Body of pancreas (tissue), 4 donors: Measurements from ENCODE around the gene ANO2. TPM values are rescaled to one million over a fixed set of nuclear protein-coding genes. Genes with fewer than 3 reads are reported as not detected.

Experiments
- ATAC-seq: fragments of 150-250 bp; one replicate; pipeline ENCODE4 v1.9.1; 2016
- DNase-seq, 4 donors: peaks; one replicate each; pipeline ENCODE4 v3.0.0-alpha.2; 2019
- H3K27ac ChIP-seq, 4 donors: fragments of 200-600 bp; sonication (generic); 1 replicate in 3 of 4; 2 replicates in 1 of 4; pipeline versions ENCODE4 v1.5.1 to v1.6.1; 2016 to 2019; ENCODE audit warnings: mild to moderate bottlenecking in 1 of 4, mixed read lengths in 1 of 4, moderate library complexity in 1 of 4
- H3K27me3 ChIP-seq, 2 donors: fragments of 200-600 bp; sonication (generic); one replicate each; pipeline ENCODE4 v1.6.0; 2016; ENCODE audit warnings: mild to moderate bottlenecking in 1 of 2
- H3K36me3 ChIP-seq, 2 donors: fragments of 200-600 bp; sonication (generic); replicated peaks in 1 of 2; 2 replicates each; pipeline ENCODE4 v1.5.1; 2016; ENCODE audit warnings: low read depth in 2 of 2; ENCODE audit not compliant: insufficient read depth in 1 of 2
- H3K4me1 ChIP-seq: fragments of 200-600 bp; sonication (generic); one replicate; pipeline ENCODE4 v1.6.0; 2016
- H3K4me3 ChIP-seq, 2 donors: fragments of 200-600 bp; sonication (generic); 1 replicate in 1 of 2; 2 replicates in 1 of 2; pipeline ENCODE4 v1.5.1; 2016 to 2019
- H3K9me3 ChIP-seq, 3 donors: fragments of 200-600 bp; sonication (generic); 1 replicate in 2 of 3; 2 replicates in 1 of 3; pipeline ENCODE4 v1.5.1; 2016
- CTCF ChIP-seq, 7 experiments: fragments of 450-650 bp in 4 of 7; fragments of 200-600 bp in 3 of 7; sonication (generic) in 3 of 7; IDR thresholded peaks; one replicate each; pipeline ENCODE4 v1.5.1; 2016 to 2019; ENCODE audit warnings: antibody characterized with exemption in 7 of 7
- POLR2A ChIP-seq, 3 donors: fragments of 450-650 bp; IDR thresholded peaks; one replicate each; pipeline ENCODE4 v1.6.1; 2016; ENCODE audit warnings: antibody characterized with exemption in 3 of 3, mild to moderate bottlenecking in 2 of 3
- WGBS, 2 donors: methylation state at CpG; one replicate each; pipeline ENCODE4 v1.1.5; 2017; 5-methylcytosine and 5-hydroxymethylcytosine counted together
- intact Hi-C: fragments of 100-400 bp; cut with DNase I; formaldehyde crosslinking; loops from one replicate; pipeline ENCODE4 v1.15.1; 2023
- total RNA-seq, 2 donors: library from RNA; depleted of rRNA; stranded (reverse); fragments of >200 nt; gene quantifications; one replicate each; pipeline ENCODE4 v1.1.0, GENCODE V29; 2016

Gene ANO2
- total RNA-seq, 2 donors from 2014 or later, result 2.1 to 4.3 TPM

GRCh38 chr12:5969974-5970690 lies 25.1 kb upstream of the ANO2 start:
- no peaks in the 10 kb centered on the region for H3K36me3 ChIP-seq
- intact Hi-C loops, result no loop called here
- H3K27ac ChIP-seq, result no peak overlapping the region
- no peak overlapping the region for H3K4me3 ChIP-seq
- H3K27me3 ChIP-seq, result no peaks in the 10 kb centered on the region
- DNase-seq (no peak), ATAC-seq (no peak)
- H3K9me3 ChIP-seq, result no peaks in the 10 kb centered on the region
- no peaks in the 10 kb centered on the region for H3K4me1 ChIP-seq
- TF ChIP-seq CTCF (IDR thresholded peaks at IDR 0.05) (no peak), POLR2A (IDR thresholded peaks at IDR 0.05) (no peak)
- WGBS, 2 donors, result 70 to 76% methylated on average over 5 of the region's 5 CpGs

DNA sequence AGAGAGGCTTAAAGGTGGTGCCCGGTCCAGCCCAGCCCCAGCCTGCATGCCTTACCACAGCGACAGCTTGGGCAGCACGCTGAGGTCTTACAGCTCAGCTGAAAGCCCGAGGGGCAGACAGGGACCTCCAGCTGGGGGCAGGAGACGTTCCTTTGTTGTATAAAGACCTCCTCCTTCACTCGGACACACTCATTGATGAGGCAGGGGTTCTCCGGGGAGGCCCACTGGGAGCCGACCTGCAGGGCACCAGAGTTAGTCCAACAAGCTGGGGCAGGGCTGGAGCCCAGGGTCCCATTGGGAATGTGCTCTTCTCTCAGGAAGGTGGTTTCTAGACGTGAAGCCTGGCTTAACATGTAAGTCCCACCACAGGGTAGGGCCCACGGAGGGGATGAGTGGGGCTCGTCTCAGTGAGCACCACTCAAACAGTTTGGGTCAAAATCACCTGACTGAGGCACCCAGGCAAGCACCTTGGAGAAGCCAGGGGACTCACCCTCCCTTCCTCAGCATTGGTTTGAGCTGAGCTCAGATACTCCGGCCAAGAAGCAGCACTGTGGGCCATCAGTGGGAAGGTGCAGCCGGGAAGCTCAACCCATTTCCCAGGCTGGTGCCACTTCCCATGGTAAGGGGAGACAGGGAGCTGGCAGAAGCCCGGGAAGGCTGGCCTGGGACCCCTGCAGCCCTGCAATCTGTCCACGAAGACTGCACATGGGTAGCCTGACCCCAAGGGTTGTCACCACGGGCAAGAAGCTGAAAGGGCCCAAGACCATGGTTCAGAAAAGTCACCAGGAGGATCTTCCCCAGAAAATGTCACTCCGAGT lies 24.3 kb upstream of the ANO2 start:
- Histone ChIP-seq H3K36me3 (no peaks in the 10 kb centered on the region), H3K4me3 (no peak overlapping the region), H3K27me3 (no peaks in the 10 kb centered on the region), H3K4me1 (no peaks in the 10 kb centered on the region), H3K27ac (no peak overlapping the region), H3K9me3 (no peaks in the 10 kb centered on the region)
- 59 to 69% methylated on average over 7 to 17 of the region's 17 CpGs for WGBS, 2 donors
- intact Hi-C loops, result no loop called here
- ATAC-seq (no peak), DNase-seq (no peak)
- no peak for TF ChIP-seq CTCF (IDR thresholded peaks at IDR 0.05)
- no peak for TF ChIP-seq POLR2A (IDR thresholded peaks at IDR 0.05)

- Histone ChIP-seq H3K9me3 (no peaks in the 10 kb centered on the region), H3K36me3 (no peaks in the 10 kb centered on the region), H3K27me3 (no peaks in the 10 kb centered on the region), H3K4me1 (no peaks in the 10 kb centered on the region), H3K4me3 (no peak overlapping the region), H3K27ac (no peak overlapping the region)
- DNase-seq (no peak), ATAC-seq (no peak)
- intact Hi-C loops, result no loop called here
- 66 to 68% methylated on average over 15 to 17 of the region's 17 CpGs for WGBS, 2 donors
- TF ChIP-seq POLR2A (IDR thresholded peaks at IDR 0.05) (no peak), CTCF (IDR thresholded peaks at IDR 0.05) (no peak)
These were observed 22.8 kb upstream of the ANO2 start for GRCh38 chr12:5967645-5968415.

- Histone ChIP-seq H3K9me3 (no peaks in the 10 kb centered on the region), H3K36me3 (no peaks in the 10 kb centered on the region), H3K4me1 (no peaks in the 10 kb centered on the region), H3K4me3 (no peak overlapping the region), H3K27me3 (no peaks in the 10 kb centered on the region), H3K27ac (no peak overlapping the region)
- no peak for ATAC-seq
- intact Hi-C loops, result no loop called here
- 59 to 60% methylated on average over 11 of the region's 11 CpGs for WGBS, 2 donors
- TF ChIP-seq POLR2A (IDR thresholded peaks at IDR 0.05) (no peak), CTCF (IDR thresholded peaks at IDR 0.05) (no peak)
- DNase-seq, result no peak
These were observed 21.5 kb upstream of the ANO2 start for GRCh38 chr12:5966486-5967095.
